GM19035 (cell line): ENCODE results near the gene ME3.

Experiments used
- ATAC-seq: cut with Tn5 transposase; IDR thresholded peaks from one replicate; pipeline ENCODE4 v1.9.1; 2021; ENCODE audit not compliant: unreplicated experiment

The ME3 gene

DNA sequence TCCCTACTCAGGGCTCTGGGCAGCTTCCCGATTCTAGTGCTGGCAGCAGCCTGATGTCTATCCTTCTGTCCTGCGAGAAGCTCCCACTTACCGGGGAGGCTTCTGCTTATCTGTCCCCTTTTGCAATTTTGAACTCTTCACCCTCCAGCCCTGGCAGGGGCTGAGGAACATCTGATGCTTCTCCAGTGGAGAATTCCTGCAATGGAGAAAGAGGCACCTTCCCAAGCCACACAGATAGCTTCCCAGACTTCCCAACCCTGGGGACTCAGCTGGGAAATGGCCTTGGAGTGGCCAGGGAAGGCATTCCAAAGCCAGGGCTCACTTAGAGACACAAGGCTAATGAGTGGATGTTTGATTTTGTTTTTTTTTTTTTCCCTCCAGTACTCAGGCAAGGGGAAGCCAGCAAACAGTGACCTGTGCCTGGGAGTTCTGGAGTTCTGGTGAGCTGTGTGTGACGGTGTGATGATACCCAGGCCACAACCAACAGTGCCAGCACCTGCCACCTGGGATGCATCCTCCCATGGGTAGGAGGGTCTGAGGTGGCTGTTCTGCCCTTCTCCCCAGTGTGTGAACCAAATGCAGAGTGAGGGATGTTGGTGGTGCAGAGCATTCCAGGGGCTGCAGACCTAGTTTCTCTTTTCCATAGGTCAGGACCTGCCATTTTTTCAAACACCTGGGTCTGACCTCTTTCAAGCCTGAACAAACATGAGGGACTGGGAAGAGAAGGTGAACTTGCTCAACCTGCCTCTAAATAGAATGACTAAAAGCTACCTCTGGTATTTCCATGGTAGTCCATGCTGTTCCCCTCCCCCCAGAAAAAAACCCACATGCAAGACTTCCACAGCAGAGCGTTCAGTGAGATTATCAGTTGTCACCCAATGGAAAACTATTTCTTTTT, 202.7 kb downstream of the ME3 start:
- no peak for ATAC-seq

DNA sequence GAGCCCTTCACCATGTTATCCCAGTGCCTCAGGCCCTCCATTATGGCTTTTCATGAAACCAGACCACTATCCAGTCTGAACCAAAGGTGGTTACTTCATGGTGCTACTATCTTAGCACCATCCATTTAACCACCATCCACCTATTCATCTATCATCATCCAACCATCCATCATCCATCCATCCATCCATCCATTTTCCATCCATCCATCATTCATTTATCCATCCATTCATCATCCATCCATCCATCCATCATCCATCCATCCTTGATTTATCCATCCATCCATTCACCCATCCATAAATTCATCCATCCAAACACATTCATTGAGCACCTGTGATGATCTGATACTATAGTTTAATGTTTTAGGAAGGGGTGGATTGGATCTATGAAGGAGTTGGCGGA, 204.2 kb downstream of the ME3 start:
- ATAC-seq: no peak

DNA sequence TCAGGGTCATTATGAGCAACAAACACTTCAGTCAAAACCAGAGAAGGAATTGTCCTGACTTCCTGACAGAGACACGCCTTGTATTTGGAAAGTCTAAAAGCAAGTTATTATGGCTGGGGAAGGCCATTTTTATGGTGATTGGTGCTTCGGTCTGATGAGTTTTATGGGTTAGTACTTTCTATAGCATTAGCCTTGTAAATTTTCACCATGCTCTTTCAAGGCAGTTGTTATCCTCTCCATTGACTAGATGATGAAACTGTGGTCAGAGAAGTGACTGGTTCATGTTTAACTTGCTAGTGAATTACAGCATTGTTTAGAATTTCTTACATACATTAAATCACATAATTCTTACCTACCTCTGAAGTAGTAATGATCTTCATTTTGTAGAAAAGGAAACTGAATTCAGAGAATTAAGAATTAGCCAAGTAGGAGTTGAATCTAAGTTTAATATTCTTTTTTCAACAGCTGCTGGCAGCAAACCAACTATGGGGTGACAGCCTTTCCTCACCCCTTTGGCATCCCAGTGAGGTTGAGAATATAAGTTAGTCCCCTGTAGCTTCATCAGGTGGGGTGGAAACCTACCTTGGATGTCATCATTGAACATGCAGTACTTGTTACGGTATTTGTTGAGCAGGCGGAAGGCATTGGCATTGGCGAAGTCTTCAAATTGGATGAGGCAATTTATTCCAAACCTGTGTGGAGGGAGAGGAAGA, 207.8 kb downstream of the ME3 start:
- ATAC-seq: no peak

DNA sequence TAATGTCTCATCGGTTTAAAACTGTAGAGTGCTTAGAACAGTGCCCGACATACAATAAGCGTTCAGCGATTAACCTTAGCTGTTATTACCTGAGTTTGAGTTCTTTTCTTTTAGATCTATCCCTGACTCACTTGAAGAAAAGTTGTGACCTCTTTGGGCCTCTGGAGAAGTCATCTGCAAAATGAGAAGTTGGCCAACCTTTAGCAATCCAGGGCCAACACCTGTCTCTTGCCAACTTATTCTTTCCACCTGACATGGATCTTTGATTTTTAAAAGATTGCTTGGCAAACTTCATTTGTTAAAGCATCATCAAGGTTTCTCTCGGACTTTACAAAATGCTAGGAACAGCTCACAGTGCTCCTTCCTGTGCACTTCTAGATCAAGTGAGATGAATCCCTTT, 208.5 kb downstream of the ME3 start:
- no peak for ATAC-seq

DNA sequence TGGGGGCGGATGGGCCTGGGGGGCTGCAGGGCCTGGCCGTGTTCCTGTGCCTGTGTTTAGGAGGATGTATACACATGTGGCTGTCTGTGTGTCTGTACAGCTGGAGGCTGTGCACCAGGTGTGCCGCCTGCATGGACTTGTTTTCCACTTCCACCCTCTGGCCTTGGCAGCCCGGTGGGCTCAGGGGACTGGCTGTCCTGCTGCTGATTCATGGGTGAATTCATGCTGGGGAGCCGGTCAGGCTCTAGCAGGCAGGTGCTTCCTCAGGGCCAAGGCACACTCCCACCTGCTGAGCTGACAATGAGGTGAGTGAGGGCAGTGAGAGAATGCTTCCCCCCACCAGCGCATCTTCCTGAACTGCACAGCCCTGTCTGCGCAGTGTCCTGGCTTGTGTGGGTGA, 209.3 kb downstream of the ME3 start:
- no peak for ATAC-seq

DNA sequence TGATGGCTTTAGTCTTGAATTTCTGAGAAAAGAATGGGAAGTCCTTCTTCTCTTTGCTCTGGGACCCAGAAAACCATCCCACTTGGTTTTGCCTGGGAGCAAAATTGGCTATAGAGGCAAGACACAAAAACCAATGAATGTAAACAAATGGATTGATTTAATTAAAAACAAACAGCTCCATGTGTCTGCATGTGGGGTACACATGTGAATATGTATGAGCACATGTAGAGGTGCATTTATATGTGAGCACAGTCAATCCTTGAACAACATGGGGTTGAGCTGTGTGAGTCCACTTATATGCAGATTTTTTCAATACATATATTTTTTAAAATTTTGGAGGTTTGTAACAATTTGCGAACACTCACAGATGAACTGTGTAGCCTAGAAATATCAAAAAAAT, 210.5 kb downstream of the ME3 start:
- ATAC-seq: no peak

DNA sequence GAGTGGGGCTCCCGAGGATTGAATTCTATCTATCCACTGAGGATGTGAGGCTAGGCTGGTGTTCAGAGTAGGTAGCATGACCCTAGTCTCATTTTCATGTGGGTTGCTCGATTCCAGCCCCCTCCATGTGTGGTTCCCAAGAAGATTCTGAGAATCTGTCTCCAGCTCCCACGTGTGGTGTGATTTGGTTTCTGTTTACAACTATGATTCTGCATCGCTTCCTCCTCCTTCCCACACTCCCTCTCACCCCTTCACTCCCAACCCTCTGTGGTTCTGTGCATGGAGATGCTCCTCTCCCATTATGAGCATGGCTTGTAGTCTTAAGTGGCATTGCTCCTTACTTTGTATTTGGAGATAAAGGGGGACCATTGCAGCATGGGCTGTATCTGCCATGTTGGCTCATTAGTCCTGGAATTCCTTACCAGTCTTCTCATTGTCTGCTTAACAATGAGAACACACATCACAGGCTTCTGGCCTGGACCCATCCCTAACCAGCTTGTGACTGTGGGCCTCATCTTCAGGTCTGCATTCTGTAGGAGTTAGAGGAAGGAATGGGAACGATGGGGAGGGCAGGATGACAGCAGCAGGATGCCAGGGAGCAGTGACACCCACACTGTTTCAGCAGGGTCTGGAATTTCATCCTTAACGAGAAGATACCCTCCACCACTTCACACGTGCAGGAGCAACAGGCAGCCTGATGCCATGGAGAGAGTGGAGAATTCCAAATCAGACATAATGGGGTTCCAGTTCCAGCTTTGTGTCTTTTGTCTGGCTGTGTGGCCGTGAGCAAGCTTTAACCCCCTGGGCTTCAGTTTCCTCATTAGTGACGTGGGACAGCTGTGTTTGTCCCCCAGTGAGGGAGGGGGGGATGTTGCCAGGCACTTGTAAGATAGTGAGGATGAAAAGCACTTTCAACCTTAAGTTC, 211.7 kb downstream of the ME3 start:
- ATAC-seq: no peak

DNA sequence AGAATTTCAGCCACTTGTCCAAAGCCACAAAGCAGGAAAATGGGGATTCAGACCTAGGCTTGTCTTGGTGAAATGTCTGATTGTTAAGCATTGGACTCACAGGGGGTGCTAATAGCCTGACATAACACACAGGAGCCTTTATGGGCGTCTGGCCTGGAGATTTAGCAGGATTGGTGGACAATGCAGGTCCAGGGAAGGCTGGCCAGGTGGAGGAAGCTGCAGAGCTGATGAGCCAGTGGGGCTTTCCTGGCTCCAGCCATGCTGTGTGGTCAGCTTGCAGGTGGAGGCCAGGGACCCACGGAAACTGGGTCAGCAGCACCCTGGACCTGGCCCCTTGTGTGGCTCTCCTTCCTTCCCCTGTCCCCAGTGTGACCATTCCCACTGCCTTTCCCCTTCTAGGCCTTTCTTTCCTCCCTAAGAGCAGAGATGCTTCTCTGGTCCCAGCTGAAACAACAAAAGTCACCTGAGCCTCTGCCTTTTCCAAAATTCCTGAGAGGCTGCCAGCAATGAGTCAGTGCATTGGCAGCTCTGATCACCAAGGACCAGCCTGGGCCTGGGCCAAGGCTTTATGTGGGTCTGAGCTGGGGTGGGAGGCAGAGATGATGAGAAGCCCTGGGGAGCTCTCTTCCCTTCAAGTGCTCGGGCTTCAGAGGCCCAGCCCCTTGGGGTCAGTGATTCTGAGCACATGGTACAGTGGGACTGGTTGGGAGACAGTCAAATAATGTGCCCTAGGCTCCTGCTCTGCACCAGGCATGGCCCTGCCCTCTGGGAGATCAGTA, 212.5 kb downstream of the ME3 start:
- ATAC-seq: no peak

DNA sequence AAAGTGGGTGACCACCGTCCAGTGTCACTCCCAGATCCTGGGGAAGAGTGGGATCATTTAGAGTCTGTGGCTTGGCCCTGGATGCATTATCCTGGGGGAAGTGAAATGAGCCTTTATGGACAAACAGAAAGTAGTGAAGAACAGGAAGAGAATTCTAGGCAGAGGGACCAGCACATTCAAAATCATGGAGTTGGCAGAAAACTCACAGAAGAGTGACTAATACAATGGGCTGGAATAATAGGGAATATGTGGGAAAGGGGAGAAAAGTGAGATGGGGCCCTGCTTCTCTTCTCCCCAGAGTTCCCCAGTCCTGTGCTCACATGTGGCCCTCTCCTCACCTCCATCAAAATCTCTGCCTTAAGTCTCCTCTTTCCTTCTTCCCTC, 213.4 kb downstream of the ME3 start:
- ATAC-seq: no peak

DNA sequence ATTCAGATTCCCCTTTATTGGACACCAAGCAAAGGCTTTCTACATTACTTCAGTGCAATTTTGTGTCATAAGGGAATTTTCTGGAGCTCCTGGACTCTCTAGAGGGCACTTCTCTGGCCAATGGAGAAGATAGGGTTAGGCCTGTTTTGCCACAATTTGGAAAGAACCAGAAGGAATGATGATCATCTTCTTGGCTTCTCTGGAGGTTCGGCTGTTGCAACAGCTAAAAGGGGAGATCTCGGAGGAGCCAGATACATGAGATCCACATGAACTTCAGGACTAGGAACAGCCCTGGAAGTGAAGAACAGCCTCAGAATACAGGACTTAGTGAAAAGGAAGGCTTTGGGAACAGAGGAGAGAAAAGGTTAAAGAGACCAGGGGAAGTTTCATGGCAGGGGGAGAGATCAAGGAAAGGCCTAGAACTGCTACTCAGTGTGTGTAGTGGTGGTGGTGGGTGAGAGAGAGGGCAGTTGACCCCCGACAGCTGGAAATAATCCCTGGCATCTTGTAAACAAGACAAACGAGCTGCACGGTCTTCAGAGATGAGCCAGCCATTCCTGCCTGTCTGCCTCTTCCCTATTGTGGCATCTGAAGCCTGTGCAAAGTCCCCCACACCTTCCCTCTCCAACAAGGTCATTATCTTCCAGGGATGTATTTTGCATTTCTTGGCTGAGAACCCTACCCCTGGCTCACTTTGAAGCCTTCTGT, 214.0 kb downstream of the ME3 start:
- ATAC-seq: no peak

DNA sequence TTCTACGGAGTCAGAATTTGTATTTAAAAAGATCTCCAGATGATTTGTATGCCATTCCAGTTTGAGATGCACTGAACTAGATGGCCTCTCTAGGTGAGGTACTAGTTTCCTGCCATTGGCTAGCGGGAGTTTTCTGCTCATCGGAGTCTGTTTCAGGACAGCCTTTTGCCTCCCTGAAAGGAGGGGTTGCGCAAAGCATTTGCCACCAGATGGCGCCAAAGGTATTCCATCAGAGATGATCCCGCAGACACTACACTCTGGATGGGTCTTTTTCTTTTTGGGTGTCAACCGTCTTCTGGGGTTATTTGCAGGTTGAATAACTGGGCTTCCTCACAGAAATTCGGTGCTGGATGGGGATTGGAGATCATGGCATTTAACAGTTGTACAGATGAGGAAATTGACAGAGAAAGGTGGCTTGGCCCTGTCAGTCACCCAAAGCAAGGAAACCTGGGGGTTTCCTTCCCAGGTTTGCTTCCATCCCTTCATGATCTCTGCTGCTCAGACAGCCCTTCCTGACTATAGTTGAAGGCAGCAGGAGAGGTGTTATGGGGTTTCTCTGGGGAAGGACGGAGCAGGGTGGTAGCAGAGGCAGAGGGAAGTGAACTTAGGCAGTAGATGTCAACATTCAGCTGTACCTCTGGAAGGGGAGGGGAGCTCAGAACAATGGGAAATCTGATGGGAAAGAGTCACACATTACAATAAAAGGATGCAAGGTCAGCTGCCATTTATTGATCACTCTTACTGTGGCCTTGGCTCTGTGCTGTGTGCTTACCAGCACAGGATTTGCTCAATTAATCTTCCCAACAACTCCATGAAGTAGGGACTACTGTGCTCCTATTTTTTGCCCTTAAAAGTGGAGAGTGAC, 216.1 kb downstream of the ME3 start:
- ATAC-seq: peak; percentile 85

DNA sequence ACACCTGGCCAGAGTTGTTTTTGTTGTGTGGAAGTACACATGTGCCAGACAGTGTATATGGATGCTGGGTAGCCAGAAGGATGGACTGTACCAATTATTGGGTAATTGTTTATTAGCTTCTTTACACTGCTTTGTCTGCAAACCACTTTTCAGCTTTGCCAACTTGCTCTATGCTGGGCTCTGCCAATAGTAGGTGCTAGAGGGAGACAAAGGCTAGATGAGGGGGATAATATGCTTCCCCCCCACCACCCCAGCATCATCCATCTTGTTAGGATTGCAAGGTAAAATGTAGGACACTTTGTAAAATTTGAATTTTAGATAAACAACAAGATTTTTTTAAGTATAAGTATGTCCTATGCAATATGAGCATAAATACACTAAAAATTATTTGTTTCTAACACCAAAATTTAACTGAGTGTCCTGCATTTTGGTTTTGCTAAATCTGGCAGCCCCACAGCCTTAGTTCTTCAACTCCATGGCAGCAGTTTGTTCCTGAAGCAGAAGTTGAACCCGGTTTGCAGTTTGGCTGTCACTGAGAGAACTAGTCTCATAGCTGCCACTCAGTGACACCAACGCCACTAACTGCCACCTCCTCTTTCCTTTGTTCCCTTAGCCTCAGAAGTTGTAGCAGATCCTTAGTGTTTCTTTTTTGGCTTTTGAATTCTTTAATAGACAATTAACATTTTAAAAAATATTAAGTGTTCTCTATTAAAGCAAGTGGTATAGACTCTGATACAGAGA, 219.0 kb downstream of the ME3 start:
- no peak for ATAC-seq

DNA sequence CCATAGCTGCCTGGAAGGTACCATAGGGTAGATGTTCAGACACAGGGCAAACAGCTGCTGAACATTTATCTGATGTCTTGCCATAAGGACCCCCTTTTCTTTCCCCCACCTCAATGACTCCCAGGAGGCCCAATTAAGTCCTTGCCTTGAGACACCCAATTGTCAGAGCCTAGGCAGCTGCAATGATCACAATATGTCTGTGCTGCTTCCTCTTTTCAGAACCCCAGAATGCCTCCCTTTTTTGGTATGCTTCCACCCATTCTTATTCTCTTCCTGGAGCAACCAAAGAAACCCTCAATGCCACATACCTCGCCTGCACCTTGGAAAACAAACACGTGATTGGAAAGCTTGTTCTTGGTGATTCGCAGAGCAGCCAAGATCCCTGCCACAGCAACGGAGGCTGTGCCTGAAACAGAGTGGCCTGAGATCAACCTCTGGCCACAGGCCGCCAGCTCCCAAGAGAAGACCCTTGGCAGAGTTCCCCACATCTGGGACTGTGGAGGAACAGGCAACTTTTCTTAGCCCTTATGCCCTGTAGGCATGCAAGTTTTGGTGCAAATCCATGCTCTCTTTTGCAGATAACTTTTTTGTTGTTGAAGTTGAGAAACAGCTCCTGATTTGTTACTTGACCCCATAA, 222.3 kb downstream of the ME3 start:
- ATAC-seq: no peak

DNA sequence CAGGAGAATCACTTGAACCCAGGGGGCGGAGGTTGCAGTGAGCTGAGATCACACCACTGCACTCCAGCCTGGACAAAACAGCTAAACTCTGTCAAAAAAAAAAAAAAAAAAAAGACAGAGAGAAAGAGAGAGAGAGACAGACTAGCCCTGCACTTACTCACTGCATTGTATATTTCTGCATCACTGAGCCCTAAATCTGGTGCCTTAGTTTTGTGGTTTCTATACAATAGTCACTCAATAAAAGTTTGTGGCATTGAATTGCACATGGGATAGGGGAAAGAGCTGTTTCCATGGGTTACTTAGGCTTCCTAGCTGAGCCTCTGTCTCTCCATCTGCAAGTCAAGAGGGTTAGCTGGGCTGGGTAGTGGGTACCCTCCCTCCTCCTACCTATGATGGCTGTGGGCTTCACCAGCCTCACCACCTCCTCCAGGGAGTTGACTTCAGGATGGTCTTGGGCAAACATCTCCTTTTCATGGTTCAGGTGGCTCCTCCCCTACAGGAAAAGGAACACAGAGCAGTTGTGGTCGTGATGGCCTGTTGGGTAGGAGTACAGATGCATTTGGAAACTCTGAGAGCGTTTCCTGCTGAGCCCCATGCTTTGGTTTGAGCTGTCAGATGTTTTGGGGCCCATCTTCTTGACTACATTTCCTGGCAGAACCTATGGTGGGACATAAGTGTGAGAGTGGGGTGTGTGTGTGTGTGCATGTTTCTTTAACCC, 224.5 kb downstream of the ME3 start:
- ATAC-seq: no peak

DNA sequence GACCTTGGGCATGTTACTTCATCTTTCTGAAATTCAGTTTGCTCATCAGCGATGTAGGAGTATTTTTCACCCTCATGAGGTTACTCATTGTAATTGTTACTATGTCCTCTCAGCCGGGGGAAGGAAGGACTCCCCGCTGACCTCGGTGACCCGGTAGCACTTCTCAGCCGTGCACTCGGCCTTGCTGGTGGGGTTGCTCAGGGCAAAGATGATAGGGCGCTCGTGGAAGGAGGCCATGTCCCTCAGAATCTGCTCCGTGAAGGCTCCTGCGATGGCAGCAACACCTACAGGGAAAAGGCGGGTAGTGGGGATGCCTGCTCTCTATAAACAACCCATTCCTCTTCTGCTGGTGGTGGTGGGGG, 225.5 kb downstream of the ME3 start:
- ATAC-seq: no peak

DNA sequence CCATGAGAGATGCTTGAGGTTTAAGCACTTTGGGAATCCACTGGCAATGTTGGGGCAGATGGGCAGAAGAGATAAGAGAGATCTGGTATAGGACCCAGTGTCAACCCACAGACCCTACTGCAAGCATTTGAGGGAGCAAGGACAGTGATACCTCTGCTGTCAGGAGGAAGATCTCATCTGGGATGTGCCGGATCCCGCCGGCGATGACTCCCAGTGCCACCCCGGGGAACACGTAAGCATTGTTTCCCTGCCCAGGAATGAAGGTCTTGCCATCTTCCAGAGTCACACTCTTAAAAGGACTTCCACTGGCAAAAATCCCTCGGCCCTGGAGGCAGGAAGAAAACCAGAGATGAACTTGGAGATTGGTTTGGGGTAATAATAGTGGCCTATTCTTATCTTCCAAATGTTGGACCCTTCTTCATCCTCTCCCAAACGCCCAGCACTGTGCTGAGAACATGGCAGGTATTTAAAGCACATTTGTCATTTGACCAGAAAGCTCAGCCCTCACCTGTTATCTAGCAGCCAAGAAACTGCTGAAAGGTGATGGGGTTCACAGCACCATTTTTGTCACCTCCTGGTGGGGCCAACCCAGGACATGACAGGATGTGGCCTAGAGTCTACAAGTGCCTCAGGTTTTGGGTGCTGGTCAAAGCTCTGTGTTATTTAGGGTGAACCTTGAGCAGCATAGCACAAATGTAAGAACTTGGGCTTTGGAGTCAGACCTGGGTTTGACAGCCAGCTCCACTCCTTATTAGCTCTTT, 226.1 kb downstream of the ME3 start:
- ATAC-seq: no peak

DNA sequence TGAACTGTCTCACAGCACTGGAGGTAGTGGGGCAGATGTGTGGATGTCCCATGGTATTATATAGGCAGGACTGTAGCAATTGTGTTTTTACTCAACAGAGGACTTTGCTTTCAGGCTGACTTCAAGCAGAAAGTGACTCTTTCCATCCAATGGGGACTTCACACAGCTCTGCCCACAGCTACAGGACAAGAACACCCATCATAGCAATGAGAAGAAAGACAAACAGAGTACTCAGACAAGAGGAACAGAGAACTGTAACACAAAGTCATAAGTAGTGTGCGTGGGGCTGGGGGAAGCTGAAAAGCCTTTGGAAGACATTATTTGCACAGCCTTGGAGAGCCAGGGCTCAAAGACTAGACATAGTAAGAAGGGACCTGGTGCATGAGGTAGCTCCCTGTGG, 227.4 kb downstream of the ME3 start:
- ATAC-seq: no peak
